Stimulated activated memory B cell treated with anti-CD40 and anti-IgM and Interleukin-4, amounts not matched to agents 10 μg/mL and 1 μg/mL and 100 μg/mL, for 72 hours (primary cell): ENCODE results near the gene BCAR3.
A peak's percentile ranks its signal among the peaks of the same experiment; 100 is the strongest.

Experiments used
- ATAC-seq: fragments of 150-1000 bp; cut with Tn5 transposase; 2 replicates; pipeline ENCODE4 v1.10.0; 2021
- H3K27ac Mint-ChIP-seq: one replicate; pipeline ENCODE4 v1.8.0; 2022; ENCODE audit warnings: mild to moderate bottlenecking, mixed read lengths
- H3K27me3 Mint-ChIP-seq: one replicate; pipeline ENCODE4 v1.8.0; 2022; ENCODE audit warnings: mixed read lengths
- H3K36me3 Mint-ChIP-seq: one replicate; pipeline ENCODE4 v1.8.0; 2022; ENCODE audit warnings: mixed read lengths
- H3K4me1 Mint-ChIP-seq: one replicate; pipeline ENCODE4 v1.8.0; 2022; ENCODE audit warnings: mixed read lengths
- H3K4me3 Mint-ChIP-seq: one replicate; pipeline ENCODE4 v1.8.0; 2022; ENCODE audit warnings: mild to moderate bottlenecking, moderate library complexity, mixed read lengths
- H3K9me3 Mint-ChIP-seq: one replicate; pipeline ENCODE4 v1.8.0; 2022; ENCODE audit warnings: mixed read lengths

The BCAR3 gene

GRCh38 chr1:93588206-93588605 is 93.4 kb downstream of the BCAR3 start:
- Mint-ChIP-seq H3K27ac (no peak overlapping the region), H3K4me1 (peaks cover 14% of the 10 kb centered on the region), H3K9me3 (no peaks in the 10 kb centered on the region), H3K4me3 (no peak overlapping the region), H3K27me3 (no peaks in the 10 kb centered on the region), H3K36me3 (peaks cover 74% of the 10 kb centered on the region)
- ATAC-seq, result no peak

DNA sequence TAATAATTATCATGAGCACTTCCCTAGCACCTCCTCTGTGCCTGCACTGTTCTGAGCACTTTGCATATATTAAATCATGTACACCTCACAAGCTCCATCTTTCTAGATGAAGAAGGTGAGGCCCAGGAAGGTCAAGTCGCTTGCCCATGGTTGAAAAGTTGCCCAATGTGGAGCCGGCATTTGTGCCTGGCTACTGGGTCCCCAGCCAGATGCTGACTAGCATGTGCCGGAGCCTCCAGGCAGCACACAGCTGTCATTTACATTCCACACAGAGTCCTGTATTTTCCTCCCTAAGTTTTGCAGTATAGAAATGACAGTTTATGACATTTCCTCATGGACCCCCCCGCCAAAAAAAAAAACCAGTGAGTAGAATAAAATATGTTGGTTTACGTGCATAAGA is 94.3 kb downstream of the BCAR3 start:
- peaks cover 11% of the 10 kb centered on the region for H3K4me1 Mint-ChIP-seq
- no peak for ATAC-seq
- H3K9me3 Mint-ChIP-seq, result no peaks in the 10 kb centered on the region
- H3K36me3 Mint-ChIP-seq, result peaks cover 81% of the 10 kb centered on the region
- no peaks in the 10 kb centered on the region for H3K27me3 Mint-ChIP-seq
- H3K27ac Mint-ChIP-seq, result no peak overlapping the region
- no peak overlapping the region for H3K4me3 Mint-ChIP-seq

GRCh38 chr1:93585059-93585966 is 96.3 kb downstream of the BCAR3 start:
- Mint-ChIP-seq H3K36me3 (peaks cover 71% of the 10 kb centered on the region), H3K27me3 (no peaks in the 10 kb centered on the region), H3K4me3 (no peak overlapping the region), H3K4me1 (no peaks in the 10 kb centered on the region), H3K9me3 (no peaks in the 10 kb centered on the region), H3K27ac (no peak overlapping the region)
- ATAC-seq, result no peak

- ATAC-seq, result no peak
- no peak overlapping the region for H3K27ac Mint-ChIP-seq
- H3K36me3 Mint-ChIP-seq, result peaks cover 70% of the 10 kb centered on the region
- no peaks in the 10 kb centered on the region for H3K9me3 Mint-ChIP-seq
- H3K4me1 Mint-ChIP-seq, result no peaks in the 10 kb centered on the region
- H3K27me3 Mint-ChIP-seq, result no peaks in the 10 kb centered on the region
- no peak overlapping the region for H3K4me3 Mint-ChIP-seq
These were observed 97.2 kb downstream of the BCAR3 start for GRCh38 chr1:93584261-93585003.

DNA sequence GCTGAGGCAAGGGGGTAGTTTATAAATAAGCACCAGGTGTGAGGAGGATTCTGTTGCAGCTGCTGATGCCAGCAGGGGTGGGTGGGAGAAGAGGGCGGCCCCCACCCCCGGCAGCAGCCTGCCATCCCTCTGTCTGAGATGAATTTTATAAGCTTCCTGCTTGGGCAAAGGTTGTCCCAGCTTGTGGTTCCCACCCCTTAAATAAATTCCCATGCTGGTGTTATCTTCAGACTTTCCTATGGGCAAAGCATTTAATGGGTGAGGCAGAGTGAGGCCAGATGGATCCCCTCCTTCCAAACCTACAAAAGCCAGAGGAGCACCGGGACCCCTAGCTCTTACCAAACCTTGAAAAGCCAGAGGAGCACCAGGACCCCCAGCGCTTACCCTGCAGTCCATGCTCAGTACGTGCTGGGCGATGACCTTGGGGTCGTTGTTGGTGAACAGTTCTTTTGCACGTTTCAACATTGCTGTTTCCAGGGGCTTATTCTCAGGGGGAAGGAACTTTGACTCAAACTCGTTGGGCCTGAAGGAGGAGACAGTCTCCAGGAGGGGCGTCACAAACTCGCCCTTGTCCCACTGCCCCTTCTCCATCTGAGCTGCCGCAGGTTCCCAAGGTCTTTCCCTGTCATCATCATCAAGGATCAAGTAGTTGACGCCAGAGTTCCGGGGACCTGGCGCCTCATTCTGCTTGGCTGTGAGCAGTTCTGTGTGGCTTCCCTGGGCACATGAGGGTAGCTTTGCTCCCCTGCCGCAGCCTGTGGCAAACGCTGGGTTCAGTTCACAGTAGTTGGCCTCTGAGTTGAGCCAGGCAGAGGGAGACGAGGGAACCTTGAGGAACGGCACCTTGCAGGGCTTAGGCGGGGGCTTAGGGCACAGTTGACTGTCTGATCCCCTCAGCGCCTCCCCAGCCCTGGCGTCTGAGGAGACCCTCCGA is 99.5 kb downstream of the BCAR3 start:
- Mint-ChIP-seq H3K27me3 (no peaks in the 10 kb centered on the region), H3K27ac (no peak overlapping the region)

GRCh38 chr1:93579891-93580290 is 101.7 kb downstream of the BCAR3 start:
- Mint-ChIP-seq H3K9me3 (no peaks in the 10 kb centered on the region), H3K4me3 (no peak overlapping the region), H3K4me1 (no peaks in the 10 kb centered on the region), H3K36me3 (peaks cover 65% of the 10 kb centered on the region), H3K27me3 (no peaks in the 10 kb centered on the region), H3K27ac (no peak overlapping the region)
- ATAC-seq, result no peak

More for the DNA sequence above, 99.5 kb downstream of the BCAR3 start:
- H3K4me1 Mint-ChIP-seq, result no peaks in the 10 kb centered on the region
- H3K9me3 Mint-ChIP-seq, result no peaks in the 10 kb centered on the region
- ATAC-seq, result no peak
- H3K4me3 Mint-ChIP-seq, result no peak overlapping the region
- H3K36me3 Mint-ChIP-seq, result peaks cover 69% of the 10 kb centered on the region

- ATAC-seq, result no peak
- H3K36me3 Mint-ChIP-seq, result peaks cover 64% of the 10 kb centered on the region
- no peak overlapping the region for H3K27ac Mint-ChIP-seq
- no peaks in the 10 kb centered on the region for H3K27me3 Mint-ChIP-seq
- H3K4me1 Mint-ChIP-seq, result no peaks in the 10 kb centered on the region
- H3K4me3 Mint-ChIP-seq, result no peak overlapping the region
- no peaks in the 10 kb centered on the region for H3K9me3 Mint-ChIP-seq
These were observed 102.5 kb downstream of the BCAR3 start for GRCh38 chr1:93578911-93579825.

DNA sequence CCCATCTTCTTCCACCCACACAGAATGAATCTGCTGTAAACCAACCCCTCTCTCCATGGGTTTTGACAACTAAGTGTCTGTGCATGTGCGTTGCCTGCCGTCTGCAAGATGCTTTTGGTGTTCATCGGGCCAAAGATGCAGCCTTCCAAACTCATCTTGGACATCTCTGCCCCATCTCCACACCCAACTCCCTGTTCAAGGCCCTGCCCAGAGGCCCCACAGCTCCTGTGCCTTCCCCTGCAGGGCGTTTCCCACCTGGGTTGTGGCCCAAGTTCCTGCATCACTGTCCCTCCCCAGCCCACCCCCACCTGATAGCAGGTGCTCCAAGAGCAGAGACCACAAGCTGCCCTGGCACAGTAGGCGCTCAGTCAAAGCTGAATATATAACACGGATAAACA is 103.2 kb downstream of the BCAR3 start:
- Mint-ChIP-seq H3K4me1 (no peaks in the 10 kb centered on the region), H3K36me3 (peaks cover 66% of the 10 kb centered on the region), H3K9me3 (no peaks in the 10 kb centered on the region), H3K27ac (peak overlapping the region; percentile 25), H3K27me3 (no peaks in the 10 kb centered on the region), H3K4me3 (no peak overlapping the region)
- no peak for ATAC-seq

GRCh38 chr1:93577536-93578432 is 103.9 kb downstream of the BCAR3 start:
- H3K36me3 Mint-ChIP-seq, result peaks cover 69% of the 10 kb centered on the region
- no peaks in the 10 kb centered on the region for H3K27me3 Mint-ChIP-seq
- H3K4me3 Mint-ChIP-seq, result no peak overlapping the region
- no peak for ATAC-seq
- H3K9me3 Mint-ChIP-seq, result no peaks in the 10 kb centered on the region
- peak overlapping the region; percentile 25 for H3K27ac Mint-ChIP-seq
- H3K4me1 Mint-ChIP-seq, result no peaks in the 10 kb centered on the region

- Mint-ChIP-seq H3K4me3 (no peak overlapping the region), H3K27me3 (no peaks in the 10 kb centered on the region), H3K36me3 (peaks cover 75% of the 10 kb centered on the region), H3K9me3 (no peaks in the 10 kb centered on the region), H3K27ac (no peak overlapping the region), H3K4me1 (no peaks in the 10 kb centered on the region)
- no peak for ATAC-seq
These were observed 104.9 kb downstream of the BCAR3 start for GRCh38 chr1:93576746-93577145.

- Mint-ChIP-seq H3K4me1 (no peaks in the 10 kb centered on the region), H3K9me3 (no peaks in the 10 kb centered on the region), H3K27ac (no peak overlapping the region), H3K4me3 (no peak overlapping the region), H3K27me3 (no peaks in the 10 kb centered on the region), H3K36me3 (peaks cover 78% of the 10 kb centered on the region)
- no peak for ATAC-seq
These were observed 105.3 kb downstream of the BCAR3 start for GRCh38 chr1:93576346-93576745.

- H3K4me3 Mint-ChIP-seq, result peak overlapping the region; percentile 2
- H3K27me3 Mint-ChIP-seq, result no peaks in the 10 kb centered on the region
- no peaks in the 10 kb centered on the region for H3K9me3 Mint-ChIP-seq
- no peaks in the 10 kb centered on the region for H3K4me1 Mint-ChIP-seq
- H3K36me3 Mint-ChIP-seq, result peaks cover 77% of the 10 kb centered on the region
- no peak for ATAC-seq
- H3K27ac Mint-ChIP-seq, result no peak overlapping the region
These were observed 105.9 kb downstream of the BCAR3 start for GRCh38 chr1:93575621-93576284.

GRCh38 chr1:93574991-93575390 is 106.6 kb downstream of the BCAR3 start:
- ATAC-seq, result no peak
- no peak overlapping the region for H3K4me3 Mint-ChIP-seq
- H3K27ac Mint-ChIP-seq, result peak overlapping the region; percentile 75
- peaks cover 78% of the 10 kb centered on the region for H3K36me3 Mint-ChIP-seq
- no peaks in the 10 kb centered on the region for H3K4me1 Mint-ChIP-seq
- no peaks in the 10 kb centered on the region for H3K9me3 Mint-ChIP-seq
- H3K27me3 Mint-ChIP-seq, result no peaks in the 10 kb centered on the region
